Measurements from ENCODE around the gene INCA1.

INCA1 gene

GRCh38 chr17:4972752-4973151, 24.6 kb downstream of the INCA1 start:
- Histone ChIP-seq H3K4me3 (replicated peaks; ENCODE audit: insufficient read depth, low read length) (no peak overlapping the region), H3K27ac (replicated peaks) (no peak overlapping the region), H3K27me3 (ENCODE audit: insufficient read depth, poor library complexity, severe bottlenecking) (no peaks in the 10 kb centered on the region)
- no peak for DNase-seq (ENCODE audit: low read depth in 1 of 2, low spot score in 1 of 2)
- TF ChIP-seq REST (IDR thresholded peaks at IDR 0.05; ENCODE audit: insufficient replicate concordance, low read depth) (no peak), POLR2AphosphoS5 (IDR thresholded peaks at IDR 0.05; ENCODE audit: low read depth) (no peak), GABPA (IDR thresholded peaks at IDR 0.05; ENCODE audit: low read depth) (no peak), SPI1 (IDR thresholded peaks at IDR 0.05; ENCODE audit: borderline replicate concordance, low read depth) (no peak)
- TF ChIP-seq, protein P1, sequence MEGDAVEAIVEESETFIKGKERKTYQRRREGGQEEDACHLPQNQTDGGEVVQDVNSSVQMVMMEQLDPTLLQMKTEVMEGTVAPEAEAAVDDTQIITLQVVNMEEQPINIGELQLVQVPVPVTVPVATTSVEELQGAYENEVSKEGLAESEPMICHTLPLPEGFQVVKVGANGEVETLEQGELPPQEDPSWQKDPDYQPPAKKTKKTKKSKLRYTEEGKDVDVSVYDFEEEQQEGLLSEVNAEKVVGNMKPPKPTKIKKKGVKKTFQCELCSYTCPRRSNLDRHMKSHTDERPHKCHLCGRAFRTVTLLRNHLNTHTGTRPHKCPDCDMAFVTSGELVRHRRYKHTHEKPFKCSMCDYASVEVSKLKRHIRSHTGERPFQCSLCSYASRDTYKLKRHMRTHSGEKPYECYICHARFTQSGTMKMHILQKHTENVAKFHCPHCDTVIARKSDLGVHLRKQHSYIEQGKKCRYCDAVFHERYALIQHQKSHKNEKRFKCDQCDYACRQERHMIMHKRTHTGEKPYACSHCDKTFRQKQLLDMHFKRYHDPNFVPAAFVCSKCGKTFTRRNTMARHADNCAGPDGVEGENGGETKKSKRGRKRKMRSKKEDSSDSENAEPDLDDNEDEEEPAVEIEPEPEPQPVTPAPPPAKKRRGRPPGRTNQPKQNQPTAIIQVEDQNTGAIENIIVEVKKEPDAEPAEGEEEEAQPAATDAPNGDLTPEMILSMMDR (IDR thresholded peaks at IDR 0.05; ENCODE audit: insufficient read depth, low read length), result no peak

GRCh38 chr17:4972322-4972721, 25.0 kb downstream of the INCA1 start:
- H3K27me3 ChIP-seq (ENCODE audit: insufficient read depth, poor library complexity, severe bottlenecking), result no peaks in the 10 kb centered on the region
- no peak overlapping the region for H3K27ac ChIP-seq (replicated peaks)
- H3K4me3 ChIP-seq (replicated peaks; ENCODE audit: insufficient read depth, low read length), result no peak overlapping the region
- no peak for DNase-seq (ENCODE audit: low read depth in 1 of 2, low spot score in 1 of 2)
- TF ChIP-seq POLR2AphosphoS5 (IDR thresholded peaks at IDR 0.05; ENCODE audit: low read depth) (no peak), REST (IDR thresholded peaks at IDR 0.05; ENCODE audit: insufficient replicate concordance, low read depth) (no peak), SPI1 (IDR thresholded peaks at IDR 0.05; ENCODE audit: borderline replicate concordance, low read depth) (no peak), GABPA (IDR thresholded peaks at IDR 0.05; ENCODE audit: low read depth) (no peak)
- TF ChIP-seq, protein P1 (IDR thresholded peaks at IDR 0.05; ENCODE audit: insufficient read depth, low read length), result no peak

- Histone ChIP-seq H3K4me3 (replicated peaks; ENCODE audit: insufficient read depth, low read length) (no peak overlapping the region), H3K27me3 (ENCODE audit: insufficient read depth, poor library complexity, severe bottlenecking) (no peaks in the 10 kb centered on the region), H3K27ac (replicated peaks) (no peak overlapping the region)
- DNase-seq (ENCODE audit: low read depth in 1 of 2, low spot score in 1 of 2), result no peak
- TF ChIP-seq, protein P1 (IDR thresholded peaks at IDR 0.05; ENCODE audit: insufficient read depth, low read length), result no peak
- no peak for TF ChIP-seq GABPA (IDR thresholded peaks at IDR 0.05; ENCODE audit: low read depth)
- no peak for TF ChIP-seq POLR2AphosphoS5 (IDR thresholded peaks at IDR 0.05; ENCODE audit: low read depth)
- TF ChIP-seq SPI1 (IDR thresholded peaks at IDR 0.05; ENCODE audit: borderline replicate concordance, low read depth), result no peak
- no peak for TF ChIP-seq REST (IDR thresholded peaks at IDR 0.05; ENCODE audit: insufficient replicate concordance, low read depth)
These were observed 25.5 kb downstream of the INCA1 start for GRCh38 chr17:4971826-4972225.
